Hepatocyte (in vitro differentiated cells): ENCODE data around the gene TOM1L1. TPM values are rescaled to one million over a fixed set of nuclear protein-coding genes. Genes with fewer than 3 reads are reported as not detected.

Experiments
- DNase-seq: peaks from one replicate; pipeline ENCODE4 v3.0.0-alpha.2; 2016; ENCODE audit warnings: low spot score
- H2AFZ ChIP-seq: fragments of 200-600 bp; sonication (generic); 2 replicates; pipeline ENCODE4 v1.6.0; 2016; ENCODE audit warnings: antibody characterized with exemption, mild to moderate bottlenecking
- H3K27ac ChIP-seq: fragments of 200-600 bp; sonication (generic); 2 replicates; pipeline ENCODE4 v1.5.1; 2016; ENCODE audit warnings: mild to moderate bottlenecking
- H3K27me3 ChIP-seq: fragments of 200-600 bp; sonication (generic); 2 replicates; pipeline ENCODE4 v1.6.1; 2016
- H3K36me3 ChIP-seq: fragments of 200-600 bp; sonication (generic); replicated peaks from 2 replicates; pipeline ENCODE4 v1.5.1; 2016; ENCODE audit warnings: low read depth; ENCODE audit not compliant: insufficient read depth
- H3K4me1 ChIP-seq: fragments of 200-600 bp; sonication (generic); 2 replicates; pipeline ENCODE4 v1.5.1; 2016; ENCODE audit warnings: mild to moderate bottlenecking, moderate library complexity; ENCODE audit not compliant: insufficient read depth
- H3K4me2 ChIP-seq: fragments of 200-600 bp; sonication (generic); 2 replicates; pipeline ENCODE4 v1.6.0; 2016
- H3K4me3 ChIP-seq: fragments of 200-600 bp; sonication (generic); 2 replicates; pipeline ENCODE4 v1.5.1; 2016; ENCODE audit warnings: mild to moderate bottlenecking
- H3K79me2 ChIP-seq: fragments of 200-600 bp; sonication (generic); 2 replicates; pipeline ENCODE4 v1.6.0; 2017; ENCODE audit warnings: mild to moderate bottlenecking
- H3K9me2 ChIP-seq: fragments of 200-600 bp; sonication (generic); replicated peaks from 2 replicates; pipeline ENCODE4 v1.6.0; 2017; ENCODE audit warnings: mild to moderate bottlenecking; ENCODE audit not compliant: insufficient read depth
- H3K9me3 ChIP-seq: fragments of 200-600 bp; sonication (generic); 2 replicates; pipeline ENCODE4 v1.5.1; 2016; ENCODE audit warnings: low read depth, mild to moderate bottlenecking
- H4K20me1 ChIP-seq: fragments of 200-600 bp; sonication (generic); 2 replicates; pipeline ENCODE4 v1.6.0; 2016; ENCODE audit warnings: mild to moderate bottlenecking; ENCODE audit not compliant: insufficient read depth, poor library complexity, severe bottlenecking
- EZH2 ChIP-seq: fragments of 200-600 bp; sonication (generic); IDR thresholded peaks from 2 replicates; pipeline ENCODE4 v1.6.1; 2016; ENCODE audit warnings: antibody characterized with exemption, mild to moderate bottlenecking, borderline replicate concordance
- EZH2phosphoT487 ChIP-seq: fragments of 200-600 bp; sonication (generic); IDR thresholded peaks from one replicate; pipeline ENCODE4 v1.6.1; 2018; ENCODE audit warnings: antibody characterized with exemption, mild to moderate bottlenecking, low read depth, moderate library complexity; ENCODE audit not compliant: unreplicated experiment, severe bottlenecking
- WGBS: methylation state at CpG from one replicate; pipeline ENCODE4 v1.1.6; 2016; ENCODE audit warnings: low lambda C conversion rate; ENCODE audit errors: missing lambda C conversion rate; 5-methylcytosine and 5-hydroxymethylcytosine counted together
- polyA plus RNA-seq: library from polyadenylated mRNA; unstranded; fragments of >200 nt; fragmentation: Nextera tagmentation; extraction: Ambion mirVana; gene quantifications from 2 replicates; pipeline ENCODE4 v1.2.1, GENCODE V29; 2016
- total RNA-seq: library from RNA; depleted of rRNA; stranded (reverse); fragments of >200 nt; gene quantifications from 2 replicates; pipeline ENCODE4 v1.2.3, GENCODE V29; 2014
- TF ChIP-seq, protein P1 (sequence below): fragments of 200-600 bp; sonication (generic); IDR thresholded peaks from 2 replicates; pipeline ENCODE4 v1.5.1; 2016; ENCODE audit warnings: antibody characterized with exemption, mild to moderate bottlenecking; ENCODE audit not compliant: poor library complexity

TOM1L1 gene
- total and polyA plus RNA-seq, 2 experiments from 2014 or later: 36.9 to 56.0 TPM

DNA sequence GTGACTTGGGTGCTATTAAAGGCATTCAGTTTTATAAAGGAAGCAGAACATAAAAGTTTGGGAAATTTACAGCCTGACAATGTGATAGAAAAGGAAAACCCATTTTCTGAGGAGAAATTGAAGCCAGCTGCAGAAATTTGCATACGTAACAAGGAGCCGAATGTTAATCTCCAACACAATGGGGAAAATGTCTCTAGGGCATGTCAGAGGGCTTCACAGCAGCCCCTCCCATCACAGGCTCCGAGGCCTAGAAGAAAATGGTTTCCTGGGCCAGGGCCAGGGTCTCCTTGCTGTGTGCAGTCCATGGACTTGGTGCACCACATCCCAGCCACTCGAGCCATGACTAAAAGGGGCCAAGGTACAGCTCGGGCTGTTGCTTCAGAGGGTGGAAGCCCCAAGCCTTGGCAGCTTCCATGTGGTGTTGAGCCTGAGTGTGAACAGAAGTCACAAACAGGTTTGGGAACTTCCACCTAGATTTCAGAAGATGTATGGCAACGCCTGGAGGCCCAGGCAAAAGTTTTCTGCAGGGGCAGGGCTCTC lies 23.9 kb upstream of the TOM1L1 start:
- no peak for TF ChIP-seq EZH2phosphoT487
- TF ChIP-seq EZH2: no peak
- TF ChIP-seq, protein P1, sequence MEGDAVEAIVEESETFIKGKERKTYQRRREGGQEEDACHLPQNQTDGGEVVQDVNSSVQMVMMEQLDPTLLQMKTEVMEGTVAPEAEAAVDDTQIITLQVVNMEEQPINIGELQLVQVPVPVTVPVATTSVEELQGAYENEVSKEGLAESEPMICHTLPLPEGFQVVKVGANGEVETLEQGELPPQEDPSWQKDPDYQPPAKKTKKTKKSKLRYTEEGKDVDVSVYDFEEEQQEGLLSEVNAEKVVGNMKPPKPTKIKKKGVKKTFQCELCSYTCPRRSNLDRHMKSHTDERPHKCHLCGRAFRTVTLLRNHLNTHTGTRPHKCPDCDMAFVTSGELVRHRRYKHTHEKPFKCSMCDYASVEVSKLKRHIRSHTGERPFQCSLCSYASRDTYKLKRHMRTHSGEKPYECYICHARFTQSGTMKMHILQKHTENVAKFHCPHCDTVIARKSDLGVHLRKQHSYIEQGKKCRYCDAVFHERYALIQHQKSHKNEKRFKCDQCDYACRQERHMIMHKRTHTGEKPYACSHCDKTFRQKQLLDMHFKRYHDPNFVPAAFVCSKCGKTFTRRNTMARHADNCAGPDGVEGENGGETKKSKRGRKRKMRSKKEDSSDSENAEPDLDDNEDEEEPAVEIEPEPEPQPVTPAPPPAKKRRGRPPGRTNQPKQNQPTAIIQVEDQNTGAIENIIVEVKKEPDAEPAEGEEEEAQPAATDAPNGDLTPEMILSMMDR: no peak
- H3K27me3 ChIP-seq: no peaks in the 10 kb centered on the region
- H3K4me1 ChIP-seq: no peaks in the 10 kb centered on the region
- H3K4me2 ChIP-seq: no peak overlapping the region
- no peak for DNase-seq
- H3K9me3 ChIP-seq: no peaks in the 10 kb centered on the region
- H3K4me3 ChIP-seq: no peak overlapping the region
- no peak overlapping the region for H3K27ac ChIP-seq
- no peak overlapping the region for H2AFZ ChIP-seq
- H3K79me2 ChIP-seq: no peaks in the 10 kb centered on the region
- WGBS: 69% methylated on average over 6 of the region's 6 CpGs
- no peaks in the 10 kb centered on the region for H3K36me3 ChIP-seq
- no peaks in the 10 kb centered on the region for H3K9me2 ChIP-seq
- H4K20me1 ChIP-seq: no peaks in the 10 kb centered on the region

DNA sequence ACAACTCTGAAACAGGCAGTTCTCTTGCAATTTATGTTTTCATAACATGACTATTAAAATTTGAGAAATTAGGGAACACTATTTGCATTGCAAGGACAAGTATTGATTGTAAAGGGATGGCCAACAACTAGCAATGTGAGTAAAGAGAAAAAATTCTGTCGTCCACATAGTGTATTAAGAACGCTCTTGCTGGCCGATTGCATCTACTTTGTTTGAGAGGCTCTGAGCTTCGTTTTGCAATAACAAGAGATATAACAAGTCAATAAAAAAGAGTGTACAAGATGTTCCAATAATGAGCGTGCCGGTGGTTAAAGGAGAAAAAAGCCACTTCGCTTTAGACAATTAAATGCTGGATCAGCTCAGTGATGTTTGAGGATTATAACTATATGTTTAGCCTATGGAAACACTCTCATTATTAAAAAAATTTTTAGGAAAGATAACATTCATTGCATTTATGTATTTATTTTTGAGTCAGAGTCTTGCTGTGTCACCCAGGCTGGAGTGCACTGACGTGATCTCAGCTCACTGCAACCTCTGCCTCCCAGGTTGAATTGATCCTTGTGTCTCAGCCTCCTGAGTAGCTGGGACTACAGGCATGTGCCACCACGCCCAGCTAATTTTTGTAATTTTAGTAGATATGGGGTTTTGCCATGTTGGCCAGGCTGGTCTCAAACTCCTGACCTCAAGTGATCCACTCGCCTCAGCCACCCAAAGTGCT lies 19.2 kb upstream of the TOM1L1 start:
- TF ChIP-seq, protein P1: no peak
- no peak for TF ChIP-seq EZH2
- no peak for TF ChIP-seq EZH2phosphoT487
- no peak overlapping the region for H3K4me2 ChIP-seq
- H3K27me3 ChIP-seq: no peaks in the 10 kb centered on the region
- no peaks in the 10 kb centered on the region for H3K79me2 ChIP-seq
- no peak overlapping the region for H3K4me3 ChIP-seq
- H3K9me2 ChIP-seq: no peaks in the 10 kb centered on the region
- no peak for DNase-seq
- H3K9me3 ChIP-seq: no peaks in the 10 kb centered on the region
- no peaks in the 10 kb centered on the region for H4K20me1 ChIP-seq
- H3K36me3 ChIP-seq: no peaks in the 10 kb centered on the region
- no peak overlapping the region for H2AFZ ChIP-seq
- no peak overlapping the region for H3K27ac ChIP-seq
- 92% methylated on average over 10 of the region's 10 CpGs for WGBS
- H3K4me1 ChIP-seq: no peaks in the 10 kb centered on the region

DNA sequence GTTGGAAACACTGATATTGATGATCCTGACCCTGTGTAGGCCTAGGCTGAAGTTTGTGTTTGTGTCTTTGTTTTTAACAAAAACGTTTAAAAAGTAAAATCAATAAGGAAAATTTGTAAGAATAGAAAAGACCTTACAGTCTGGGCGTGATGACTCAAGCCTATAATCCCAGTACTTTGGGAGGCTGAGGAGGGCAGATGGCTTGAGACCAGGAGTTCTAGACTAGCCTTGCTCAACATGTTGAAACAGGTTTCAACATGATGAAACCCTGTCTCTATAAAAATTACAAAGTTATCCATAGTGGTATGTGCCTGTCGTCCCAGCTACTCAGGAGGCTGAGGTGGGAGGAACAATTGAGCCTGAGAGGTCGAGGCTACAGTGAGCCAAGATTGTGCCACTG lies 18.3 kb upstream of the TOM1L1 start:
- H3K9me3 ChIP-seq: no peaks in the 10 kb centered on the region
- H3K4me3 ChIP-seq: no peak overlapping the region
- no peaks in the 10 kb centered on the region for H3K27me3 ChIP-seq
- no peaks in the 10 kb centered on the region for H3K36me3 ChIP-seq
- H3K4me1 ChIP-seq: no peaks in the 10 kb centered on the region
- DNase-seq: no peak
- 71% methylated on average over 4 of the region's 4 CpGs for WGBS
- no peaks in the 10 kb centered on the region for H4K20me1 ChIP-seq
- H3K27ac ChIP-seq: no peak overlapping the region
- no peak overlapping the region for H3K4me2 ChIP-seq
- H3K79me2 ChIP-seq: no peaks in the 10 kb centered on the region
- no peak overlapping the region for H2AFZ ChIP-seq
- no peaks in the 10 kb centered on the region for H3K9me2 ChIP-seq
- TF ChIP-seq, protein P1: no peak
- TF ChIP-seq EZH2: no peak
- no peak for TF ChIP-seq EZH2phosphoT487
